K562 (cell line): ENCODE measurements around the gene UBL7. TPM values are rescaled to one million over a fixed set of nuclear protein-coding genes. Genes with fewer than 3 reads are reported as not detected.
A peak's percentile ranks its signal among the peaks of the same experiment; 100 is the strongest.

Experiments
- ATAC-seq: fragments of 200-7000 bp; cut with Tn5 transposase; 3 replicates; pipeline ENCODE4 v1.9.1; 2020; ENCODE audit warnings: moderate library complexity
- BruUV-seq: library from RNA; stranded (reverse); fragments of 400-500 nt; replicated peaks from 2 replicates; lab custom pipeline; 2021; lab: Mats Ljungman, UMichigan
- CTCF ChIA-PET: fragments of 300-600 bp; formaldehyde crosslinking; extraction: SDS; loops from one replicate; lab custom pipeline; 2021; ENCODE audit warnings: low intra/inter-chr PET ratio; lab: Yijun Ruan, JAX
- POLR2A ChIA-PET: fragments of 300-600, 350-650 bp; sonication (Branson Sonifier 250); formaldehyde crosslinking; extraction: SDS; loops from one replicate; lab custom pipeline; 2021; ENCODE audit warnings: antibody characterized with exemption, inconsistent platforms; lab: Yijun Ruan, JAX
- DNase-seq, 4 experiments: peaks; one replicate each; pipeline versions ENCODE4 v3.0.0 to v3.0.0-alpha.2; 2011 to 2018; ENCODE audit warnings: low spot score in 3 of 4, mixed read lengths in 3 of 4; ENCODE audit errors: extremely low read depth in 1 of 4
- FAIRE-seq: peaks from 2 replicates; lab custom pipeline; 2011; peaks lifted over from hg19 to GRCh38; lab: Jason Lieb, UNC
- H2AFZ ChIP-seq: 2 replicates; pipeline ENCODE4 v1.6.0; 2011; ENCODE audit warnings: low read depth, low read length, control low read depth, inconsistent platforms
- H3K27ac ChIP-seq: fragments of 200-600 bp; 3 replicates; pipeline ENCODE4 v1.8.0; 2011; ENCODE audit warnings: low read depth, mild to moderate bottlenecking, control low read depth, inconsistent platforms, low read length, moderate library complexity, mixed read lengths; ENCODE audit errors: extremely low read depth
- H3K27me3 ChIP-seq, 2 experiments: fragments of 300-600 bp in 1 of 2; 2 replicates in 1 of 2; 3 replicates in 1 of 2; pipeline versions ENCODE4 v1.6.0 to v1.8.0; 2011; ENCODE audit warnings: inconsistent platforms in 2 of 2, low read length in 2 of 2, mild to moderate bottlenecking in 1 of 2, mixed read lengths in 1 of 2, moderate library complexity in 1 of 2; ENCODE audit not compliant: control insufficient read depth in 2 of 2, insufficient read depth in 2 of 2
- H3K36me3 ChIP-seq: fragments of 300-600 bp; 3 replicates; pipeline ENCODE4 v1.8.0; 2011; ENCODE audit warnings: mild to moderate bottlenecking, low read length, inconsistent platforms; ENCODE audit not compliant: control insufficient read depth, insufficient read depth
- H3K4me1 ChIP-seq, 2 experiments: fragments of 200-600 bp in 1 of 2; replicated peaks in 1 of 2; 2 replicates in 1 of 2; 3 replicates in 1 of 2; pipeline versions ENCODE4 v1.5.1 to v1.8.0; 2011; ENCODE audit warnings: inconsistent platforms in 2 of 2, low read length in 2 of 2, mild to moderate bottlenecking in 1 of 2, mixed read lengths in 1 of 2, moderate library complexity in 1 of 2; ENCODE audit not compliant: control insufficient read depth in 2 of 2, insufficient read depth in 2 of 2
- H3K4me2 ChIP-seq: 2 replicates; pipeline ENCODE4 v1.6.1; 2011; ENCODE audit warnings: low read length, control low read depth, inconsistent platforms, mixed read lengths; ENCODE audit not compliant: insufficient read depth
- H3K4me3 ChIP-seq: fragments of 200-600 bp; sonication (generic), shearing (Covaris generic); 2 replicates; pipeline ENCODE4 v1.5.1; 2016; ENCODE audit warnings: control low read depth, inconsistent platforms
- H3K79me2 ChIP-seq: fragments of 200-600 bp; 3 replicates; pipeline ENCODE4 v1.8.0; 2011; ENCODE audit warnings: low read length, inconsistent platforms; ENCODE audit not compliant: control insufficient read depth, insufficient read depth
- H3K9ac ChIP-seq, 2 experiments: 2 replicates each; pipeline versions ENCODE4 v1.6.0 to v1.6.1; 2011; ENCODE audit warnings: low read depth in 2 of 2, low read length in 2 of 2, control low read depth in 1 of 2, inconsistent platforms in 1 of 2, mild to moderate bottlenecking in 1 of 2, mixed read lengths in 1 of 2; ENCODE audit not compliant: insufficient read depth in 1 of 2
- H3K9me1 ChIP-seq: one replicate; pipeline ENCODE4 v1.6.0; 2011; ENCODE audit warnings: inconsistent platforms, mild to moderate bottlenecking, low read length, moderate library complexity; ENCODE audit not compliant: control insufficient read depth, insufficient read depth
- H3K9me3 ChIP-seq: replicated peaks from 2 replicates; pipeline ENCODE4 v1.5.1; 2011; ENCODE audit warnings: low read depth, low read length, inconsistent platforms; ENCODE audit not compliant: control insufficient read depth, insufficient read depth
- H4K20me1 ChIP-seq: replicated peaks from 2 replicates; pipeline ENCODE4 v1.6.1; 2011; ENCODE audit warnings: low read length, inconsistent platforms, mixed read lengths; ENCODE audit not compliant: control insufficient read depth, insufficient read depth
- RAD21 ChIP-seq, 2 experiments: fragments of 250-450 bp in 1 of 2; fragments of 450-650 bp in 1 of 2; sonication (Bioruptor Pico) in 1 of 2; formaldehyde crosslinking in 1 of 2; IDR thresholded peaks in 1 of 2; conservative IDR thresholded peaks in 1 of 2; 2 replicates each; pipeline versions ENCODE4 v1.4.0 to v1.8.0; 2020 to 2022; ENCODE audit warnings: mild to moderate bottlenecking in 2 of 2, moderate library complexity in 1 of 2
- WGBS: fragments of 100-300 bp; shearing (Covaris generic); methylation state at CpG from one replicate; pipeline ENCODE4 v1.1.6; 2016; ENCODE audit warnings: low coverage, mixed read lengths; ENCODE audit not compliant: insufficient coverage; ENCODE audit errors: missing lambda C conversion rate; 5-methylcytosine and 5-hydroxymethylcytosine counted together
- in situ Hi-C: fragments of 300-500 bp; cut with MboI; formaldehyde crosslinking; loops from 4 replicates; pipeline ENCODE4 v1.15.0; 2018; ENCODE audit warnings: inconsistent platforms, mixed read lengths
- intact Hi-C: fragments of 100-400 bp; cut with micrococcal nuclease; formaldehyde crosslinking; loops from 2 replicates; pipeline ENCODE4 v1.14.2; 2022
- polyA plus RNA-seq, 8 experiments: library from polyadenylated mRNA; depleted of rRNA in 4 of 8; stranded (reverse) in 5 of 8; unstranded in 3 of 8; fragments of >200 nt; fragmentation: Nextera tagmentation in 2 of 8; fragmentation: Illumina TruSeq in 1 of 8; extraction: Ambion mirVana in 2 of 8; extraction: Trizol in 1 of 8; gene quantifications; 2 replicates each; pipeline versions ENCODE4 v1.2.1 to v1.2.3, GENCODE V29; 2011 to 2014; ENCODE audit warnings: inconsistent platforms in 1 of 8, missing spikeins in 1 of 8
- total RNA-seq, 7 experiments: library from RNA; depleted of rRNA in 6 of 7; stranded (reverse); fragments of >200 nt in 6 of 7; fragmentation: Illumina TruSeq in 2 of 7; extraction: Trizol in 2 of 7; gene quantifications; 2 replicates each; pipeline versions ENCODE4 v1.2.1 to v1.2.3, GENCODE V29; 2011 to 2021; ENCODE audit warnings: low replicate concordance in 1 of 7
- TF ChIP-seq, protein P1 (sequence below): IDR thresholded peaks from 2 replicates; pipeline ENCODE4 v1.6.1; 2011; ENCODE audit warnings: borderline replicate concordance, low read depth, mild to moderate bottlenecking, moderate library complexity, low read length; ENCODE audit not compliant: insufficient read depth, poor library complexity, severe bottlenecking
- TF ChIP-seq, protein P2 (sequence below): fragments of 450-650 bp; IDR thresholded peaks from one replicate; pipeline ENCODE4 v1.6.1; 2018; ENCODE audit warnings: mild to moderate bottlenecking, moderate library complexity; ENCODE audit not compliant: partially characterized antibody
- TF ChIP-seq, protein P3 (sequence below): fragments of 250-450 bp; sonication (Bioruptor Pico); IDR thresholded peaks from 2 replicates; pipeline ENCODE4 v1.5.0; 2021; ENCODE audit warnings: mild to moderate bottlenecking, moderate library complexity
- TF ChIP-seq, protein P4 (sequence below), 3 experiments: IDR thresholded peaks in 2 of 3; conservative IDR thresholded peaks in 1 of 3; 2 replicates each; pipeline ENCODE4 v1.5.1; 2011 to 2012; ENCODE audit warnings: low read length in 3 of 3, mild to moderate bottlenecking in 3 of 3, control low read depth in 2 of 3, improper control_type of control experiment in 1 of 3, inconsistent platforms in 1 of 3, low read depth in 1 of 3, mixed read lengths in 1 of 3, moderate library complexity in 1 of 3; ENCODE audit not compliant: insufficient read depth in 2 of 3

UBL7 gene
- total and polyA plus RNA-seq, 9 of the 15 experiments (the other 6 are each of a cell fraction or from before 2014, with no cell fraction given): 19.2 to 63.4 (median 44.9) TPM

DNA sequence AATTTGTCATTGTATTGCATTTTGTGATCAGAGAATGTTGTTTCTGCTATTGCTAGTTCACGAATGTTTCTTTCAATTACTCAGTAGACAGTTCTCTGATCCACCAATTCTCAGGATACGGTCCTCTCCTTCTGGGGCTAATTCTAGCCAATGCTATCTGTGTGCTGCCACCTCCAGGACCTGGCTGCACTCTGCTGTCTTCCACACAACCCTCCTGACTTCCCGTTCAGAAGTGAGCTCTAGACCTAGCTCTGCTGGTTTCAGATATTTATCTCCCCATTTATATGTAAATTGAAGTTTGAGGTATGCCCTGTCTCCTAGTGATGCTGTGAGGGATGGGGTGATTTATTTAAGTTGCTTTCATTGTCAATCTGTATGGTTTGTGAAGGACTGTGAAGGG, 21.7 kb upstream of the UBL7 start:
- in situ Hi-C loops (no loop called here), intact Hi-C loops (loop anchor here (2.0 kb wide), 2 partner anchors 18 to 100 kb away; no protein-coding TSS in a partner anchor)
- Histone ChIP-seq H3K4me3 (no peak overlapping the region), H2AFZ (no peak overlapping the region), H3K79me2 (no peaks in the 10 kb centered on the region), H3K4me1 (no peaks in the 10 kb centered on the region; a peak in 1 of 5 replicates), H4K20me1 (no peaks in the 10 kb centered on the region), H3K4me2 (no peak overlapping the region), H3K36me3 (no peaks in the 10 kb centered on the region), H3K9me1 (no peaks in the 10 kb centered on the region), H3K27ac (no peak overlapping the region), H3K9me3 (no peaks in the 10 kb centered on the region), H3K9ac (no peak overlapping the region), H3K27me3 (no peaks in the 10 kb centered on the region)
- BruUV-seq: no TSS peak
- ChIA-PET CTCF (interaction anchor here (0.7 to 1.2 kb wide), 2 partner anchors 108 to 109 kb away, joined by 4 read pairs; no protein-coding TSS in a partner anchor), POLR2A (interaction anchor here (0.8 to 1.5 kb wide), 4 partner anchors 21 to 55 kb away, joined by 3 to 7 read pairs (median 4); partner anchors contain the start of gene UBL7)
- ATAC-seq (peak; percentile 91), DNase-seq (peak in 3 of 4 experiments; percentile 24 to 32 (median 26)), FAIRE-seq (peak; percentile 62)
- WGBS: 18% methylated on average over 3 of the region's 3 CpGs
- TF ChIP-seq RAD21 (CRISPR knock-in tag; conservative IDR thresholded peaks at IDR 0.05 in 1 of 2, IDR thresholded peaks at IDR 0.05 in 1 of 2): peak in 1 of 2 experiments; percentile 34; a peak in 2 of 4 replicates
- TF ChIP-seq, protein P1, sequence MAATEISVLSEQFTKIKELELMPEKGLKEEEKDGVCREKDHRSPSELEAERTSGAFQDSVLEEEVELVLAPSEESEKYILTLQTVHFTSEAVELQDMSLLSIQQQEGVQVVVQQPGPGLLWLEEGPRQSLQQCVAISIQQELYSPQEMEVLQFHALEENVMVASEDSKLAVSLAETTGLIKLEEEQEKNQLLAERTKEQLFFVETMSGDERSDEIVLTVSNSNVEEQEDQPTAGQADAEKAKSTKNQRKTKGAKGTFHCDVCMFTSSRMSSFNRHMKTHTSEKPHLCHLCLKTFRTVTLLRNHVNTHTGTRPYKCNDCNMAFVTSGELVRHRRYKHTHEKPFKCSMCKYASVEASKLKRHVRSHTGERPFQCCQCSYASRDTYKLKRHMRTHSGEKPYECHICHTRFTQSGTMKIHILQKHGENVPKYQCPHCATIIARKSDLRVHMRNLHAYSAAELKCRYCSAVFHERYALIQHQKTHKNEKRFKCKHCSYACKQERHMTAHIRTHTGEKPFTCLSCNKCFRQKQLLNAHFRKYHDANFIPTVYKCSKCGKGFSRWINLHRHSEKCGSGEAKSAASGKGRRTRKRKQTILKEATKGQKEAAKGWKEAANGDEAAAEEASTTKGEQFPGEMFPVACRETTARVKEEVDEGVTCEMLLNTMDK: peak; percentile 42
- TF ChIP-seq, protein P2, sequence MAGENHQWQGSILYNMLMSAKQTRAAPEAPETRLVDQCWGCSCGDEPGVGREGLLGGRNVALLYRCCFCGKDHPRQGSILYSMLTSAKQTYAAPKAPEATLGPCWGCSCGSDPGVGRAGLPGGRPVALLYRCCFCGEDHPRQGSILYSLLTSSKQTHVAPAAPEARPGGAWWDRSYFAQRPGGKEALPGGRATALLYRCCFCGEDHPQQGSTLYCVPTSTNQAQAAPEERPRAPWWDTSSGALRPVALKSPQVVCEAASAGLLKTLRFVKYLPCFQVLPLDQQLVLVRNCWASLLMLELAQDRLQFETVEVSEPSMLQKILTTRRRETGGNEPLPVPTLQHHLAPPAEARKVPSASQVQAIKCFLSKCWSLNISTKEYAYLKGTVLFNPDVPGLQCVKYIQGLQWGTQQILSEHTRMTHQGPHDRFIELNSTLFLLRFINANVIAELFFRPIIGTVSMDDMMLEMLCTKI: no peak
- TF ChIP-seq, protein P3, sequence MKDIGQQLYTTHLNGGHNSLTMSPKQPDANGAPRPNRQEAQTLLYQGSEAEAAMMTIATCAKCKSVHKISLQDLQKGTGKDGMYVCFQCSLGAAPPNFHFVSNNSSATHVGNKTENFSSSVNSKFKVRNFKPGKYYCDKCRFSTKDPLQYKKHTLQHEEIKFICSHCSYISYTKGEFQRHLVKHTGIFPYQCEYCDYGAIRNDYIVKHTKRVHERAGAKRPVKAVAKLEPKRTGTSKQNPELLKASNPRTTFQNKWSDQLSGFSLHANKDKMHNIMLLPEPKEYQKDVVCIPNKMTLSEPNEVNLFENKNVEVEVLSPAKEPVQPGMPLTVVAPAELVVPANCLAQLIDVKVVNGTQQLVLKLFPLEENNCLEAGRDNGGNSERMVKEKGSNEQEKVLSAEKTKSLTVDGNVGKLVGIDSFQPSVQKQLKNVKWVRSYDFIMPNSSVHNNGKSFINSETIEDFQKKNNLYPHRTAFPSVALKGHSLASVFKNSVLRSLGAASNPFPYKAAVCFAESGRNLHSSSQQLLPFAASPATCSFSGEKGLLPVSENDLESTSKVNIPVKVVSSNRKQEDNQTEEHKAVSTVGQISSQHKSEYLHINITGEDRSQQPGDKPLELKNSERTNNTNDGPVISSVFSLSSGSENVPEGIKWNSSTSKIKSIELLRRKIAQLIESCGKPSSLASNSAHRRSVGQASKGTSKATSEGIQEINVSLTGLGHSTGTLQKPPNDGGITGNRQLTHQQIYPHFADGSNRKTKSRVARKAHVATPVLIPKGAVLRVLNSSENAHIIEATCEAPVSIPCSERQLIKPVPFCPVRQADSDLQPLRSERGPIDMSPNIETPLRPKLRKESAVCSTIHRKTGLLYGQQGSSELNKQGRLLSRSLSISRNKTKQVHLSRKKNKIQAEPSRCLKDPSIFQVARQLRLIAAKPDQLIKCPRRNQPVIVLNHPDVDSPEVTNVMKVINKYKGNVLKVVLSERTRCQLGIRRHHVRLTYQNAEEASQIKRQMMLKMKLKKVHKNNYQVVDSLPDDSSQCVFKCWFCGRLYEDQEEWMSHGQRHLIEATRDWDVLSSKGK (CRISPR knock-in tag): no peak
- TF ChIP-seq, protein P4, sequence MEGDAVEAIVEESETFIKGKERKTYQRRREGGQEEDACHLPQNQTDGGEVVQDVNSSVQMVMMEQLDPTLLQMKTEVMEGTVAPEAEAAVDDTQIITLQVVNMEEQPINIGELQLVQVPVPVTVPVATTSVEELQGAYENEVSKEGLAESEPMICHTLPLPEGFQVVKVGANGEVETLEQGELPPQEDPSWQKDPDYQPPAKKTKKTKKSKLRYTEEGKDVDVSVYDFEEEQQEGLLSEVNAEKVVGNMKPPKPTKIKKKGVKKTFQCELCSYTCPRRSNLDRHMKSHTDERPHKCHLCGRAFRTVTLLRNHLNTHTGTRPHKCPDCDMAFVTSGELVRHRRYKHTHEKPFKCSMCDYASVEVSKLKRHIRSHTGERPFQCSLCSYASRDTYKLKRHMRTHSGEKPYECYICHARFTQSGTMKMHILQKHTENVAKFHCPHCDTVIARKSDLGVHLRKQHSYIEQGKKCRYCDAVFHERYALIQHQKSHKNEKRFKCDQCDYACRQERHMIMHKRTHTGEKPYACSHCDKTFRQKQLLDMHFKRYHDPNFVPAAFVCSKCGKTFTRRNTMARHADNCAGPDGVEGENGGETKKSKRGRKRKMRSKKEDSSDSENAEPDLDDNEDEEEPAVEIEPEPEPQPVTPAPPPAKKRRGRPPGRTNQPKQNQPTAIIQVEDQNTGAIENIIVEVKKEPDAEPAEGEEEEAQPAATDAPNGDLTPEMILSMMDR (IDR thresholded peaks at IDR 0.05 in 2 of 3, conservative IDR thresholded peaks at IDR 0.05 in 1 of 3; ENCODE audit: insufficient read depth in 2 of 3, low read depth in 1 of 3, low read length in 3 of 3): peak; percentile 28 to 49 (median 37); a peak in 4 of 6 replicates
